Skeletal muscle tissue (tissue), 4 donors: ENCODE results near the gene MYCL. TPM values are rescaled to one million over a fixed set of nuclear protein-coding genes. Genes with fewer than 3 reads are reported as not detected.
"Not testable (repeated sequence)": the region's sequence is repeated elsewhere in the genome, so short reads cannot be mapped to it uniquely, and the experiment has no call there.

Source experiments
- H3K27ac ChIP-seq: one replicate; pipeline ENCODE4 v1.7.0; 2013; ENCODE audit warnings: mild to moderate bottlenecking, low read depth, low read length, inconsistent platforms
- H3K27me3 ChIP-seq, 3 donors: one replicate each; pipeline ENCODE4 v1.7.0; 2013; ENCODE audit warnings: low read length in 3 of 3; ENCODE audit not compliant: control insufficient read depth in 3 of 3, insufficient read depth in 3 of 3
- H3K36me3 ChIP-seq, 3 donors: one replicate each; pipeline ENCODE4 v1.7.0; 2013; ENCODE audit warnings: low read length in 3 of 3; ENCODE audit not compliant: control insufficient read depth in 3 of 3, insufficient read depth in 3 of 3
- H3K4me1 ChIP-seq, 3 donors: one replicate each; pipeline ENCODE4 v1.7.0; 2013; ENCODE audit warnings: low read length in 3 of 3, mild to moderate bottlenecking in 3 of 3; ENCODE audit not compliant: control insufficient read depth in 3 of 3, insufficient read depth in 3 of 3
- H3K4me3 ChIP-seq, 3 donors: one replicate each; pipeline ENCODE4 v1.7.0; 2013; ENCODE audit warnings: low read length in 3 of 3
- H3K9ac ChIP-seq, 3 donors: one replicate each; pipeline ENCODE4 v1.7.0; 2013; ENCODE audit warnings: low read length in 3 of 3, mild to moderate bottlenecking in 3 of 3, moderate library complexity in 2 of 3, low read depth in 1 of 3
- H3K9me3 ChIP-seq, 3 donors: one replicate each; pipeline ENCODE4 v1.7.0; 2013; ENCODE audit warnings: low read length in 3 of 3; ENCODE audit not compliant: control insufficient read depth in 3 of 3
- total RNA-seq: library from RNA; depleted of rRNA; stranded (reverse); fragments of >200 nt; gene quantifications from one replicate; pipeline ENCODE4 v1.2.3, GENCODE V29; 2014
- donor health status: Osteomylitis.

Gene MYCL
- total RNA-seq, 1 donor from 2014 or later = 1.0 TPM

DNA sequence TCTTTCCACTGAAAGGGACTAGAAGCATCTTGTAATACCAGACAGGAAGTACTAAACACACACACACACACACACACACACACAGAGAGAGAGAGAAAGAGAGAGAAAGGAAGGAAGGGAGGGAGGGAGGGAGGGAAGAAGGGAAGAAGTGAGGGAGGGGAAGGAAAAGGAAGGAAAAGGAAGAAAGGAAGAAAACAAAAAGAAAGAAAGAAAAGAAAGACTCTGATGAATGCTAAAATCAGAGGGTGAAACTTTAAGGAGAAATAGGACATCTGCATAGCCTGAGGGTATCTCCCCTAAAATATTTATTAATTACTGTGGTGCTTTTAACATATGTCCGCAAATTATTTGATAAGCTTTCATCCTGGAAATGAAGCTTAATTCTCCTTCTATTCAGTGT, 29.0 kb downstream of the MYCL start:
- peaks cover 0 to 7% (median 0%) of the 10 kb centered on the region in 3 donors for H3K4me1 ChIP-seq

GRCh38 chr1:39871796-39872195, 29.9 kb downstream of the MYCL start:
- H3K9me3 ChIP-seq = no peaks in the 10 kb centered on the region
- H3K27me3 ChIP-seq = no peaks in the 10 kb centered on the region
- H3K27ac ChIP-seq = no peak overlapping the region
- H3K4me3 ChIP-seq = no peak overlapping the region
- H3K9ac ChIP-seq = no peak overlapping the region
- peaks cover 0 to 4% (median 0%) of the 10 kb centered on the region in 3 donors for H3K4me1 ChIP-seq
- H3K36me3 ChIP-seq = no peaks in the 10 kb centered on the region

More for the DNA sequence above, 29.0 kb downstream of the MYCL start:
- no peak overlapping the region for H3K27ac ChIP-seq
- no peak overlapping the region for H3K4me3 ChIP-seq
- H3K36me3 ChIP-seq = no peaks in the 10 kb centered on the region
- H3K9ac ChIP-seq = no peak overlapping the region
- H3K9me3 ChIP-seq = no peaks in the 10 kb centered on the region
- H3K27me3 ChIP-seq = no peaks in the 10 kb centered on the region

DNA sequence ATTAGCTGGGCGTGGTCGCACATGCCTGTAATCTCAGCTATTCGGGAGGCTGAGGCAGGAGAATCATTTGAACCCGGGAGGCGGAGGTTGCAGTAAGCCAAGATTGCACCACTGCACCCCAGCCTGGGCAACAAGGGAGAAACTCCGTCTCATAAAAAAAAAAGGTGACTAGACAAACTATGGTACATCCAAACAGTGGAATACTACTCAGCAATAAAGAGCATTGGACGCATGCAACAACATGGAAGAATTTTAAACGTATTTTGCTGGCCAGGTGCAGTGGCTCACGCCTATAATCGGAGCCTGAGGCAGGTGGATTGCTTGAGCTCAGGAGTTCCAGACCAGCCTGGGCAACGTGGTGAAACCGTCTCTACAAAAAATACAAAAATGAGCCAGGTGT, 30.7 kb downstream of the MYCL start:
- not testable (repeated sequence) for H3K27me3 ChIP-seq, H3K4me3 ChIP-seq, H3K27ac ChIP-seq, H3K9me3 ChIP-seq, H3K4me1 ChIP-seq, H3K9ac ChIP-seq, H3K36me3 ChIP-seq

DNA sequence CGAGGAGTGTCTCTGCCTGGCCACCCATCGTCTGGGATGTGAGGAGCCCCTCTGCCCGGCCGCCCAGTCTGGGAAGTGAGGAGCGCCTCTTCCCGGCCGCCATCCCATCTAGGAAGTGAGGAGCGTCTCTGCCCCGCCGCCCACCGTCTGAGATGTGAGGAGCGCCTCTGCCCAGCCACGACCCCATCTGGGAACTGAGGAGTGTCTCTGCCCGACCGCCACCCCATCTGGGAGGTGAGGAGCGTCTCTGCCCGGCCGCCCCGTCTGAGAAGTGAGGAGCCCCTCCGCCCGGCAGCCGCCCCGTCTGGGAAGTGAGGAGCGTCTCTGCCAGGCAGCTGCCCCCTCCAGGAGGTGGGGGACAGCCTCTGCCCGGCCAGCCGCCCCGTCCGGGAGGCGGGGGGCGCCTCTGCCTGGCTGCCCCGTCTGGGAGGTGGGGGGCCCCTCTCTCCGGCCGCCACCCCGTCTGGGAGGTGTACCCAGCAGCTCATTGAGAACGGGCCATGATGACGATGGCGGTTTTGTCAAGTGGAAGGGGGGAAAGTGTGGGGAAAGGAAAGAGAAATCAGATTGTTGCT, 32.1 kb downstream of the MYCL start:
- H3K4me3 ChIP-seq, H3K9ac ChIP-seq, H3K9me3 ChIP-seq, H3K27ac ChIP-seq, H3K4me1 ChIP-seq, H3K27me3 ChIP-seq, H3K36me3 ChIP-seq: not testable (repeated sequence)

GRCh38 chr1:39866767-39867166, 35.0 kb downstream of the MYCL start:
- Histone ChIP-seq H3K9ac (no peak overlapping the region), H3K4me1 (no peaks in the 10 kb centered on the region), H3K27ac (no peak overlapping the region), H3K36me3 (no peaks in the 10 kb centered on the region), H3K9me3 (no peaks in the 10 kb centered on the region), H3K4me3 (no peak overlapping the region), H3K27me3 (no peaks in the 10 kb centered on the region)

GRCh38 chr1:39865762-39866161, 36.0 kb downstream of the MYCL start:
- no peak overlapping the region for H3K4me3 ChIP-seq
- H3K4me1 ChIP-seq = no peaks in the 10 kb centered on the region
- H3K9me3 ChIP-seq = no peaks in the 10 kb centered on the region
- no peak overlapping the region for H3K9ac ChIP-seq
- no peaks in the 10 kb centered on the region for H3K36me3 ChIP-seq
- no peaks in the 10 kb centered on the region for H3K27me3 ChIP-seq
- H3K27ac ChIP-seq = no peak overlapping the region

- no peak overlapping the region for H3K27ac ChIP-seq
- H3K4me1 ChIP-seq = no peaks in the 10 kb centered on the region
- H3K36me3 ChIP-seq = no peaks in the 10 kb centered on the region
- H3K27me3 ChIP-seq = no peaks in the 10 kb centered on the region
- no peak overlapping the region for H3K9ac ChIP-seq
- no peak overlapping the region for H3K4me3 ChIP-seq
- no peaks in the 10 kb centered on the region for H3K9me3 ChIP-seq
Observed at GRCh38 chr1:39863177-39863576, 38.5 kb downstream of the MYCL start.

GRCh38 chr1:39861003-39861402, 40.7 kb downstream of the MYCL start:
- H3K4me1 ChIP-seq = no peaks in the 10 kb centered on the region
- H3K27me3 ChIP-seq = no peaks in the 10 kb centered on the region
- H3K27ac ChIP-seq = no peak overlapping the region
- no peak overlapping the region for H3K4me3 ChIP-seq
- H3K36me3 ChIP-seq = no peaks in the 10 kb centered on the region
- H3K9me3 ChIP-seq = no peaks in the 10 kb centered on the region
- H3K9ac ChIP-seq = no peak overlapping the region

DNA sequence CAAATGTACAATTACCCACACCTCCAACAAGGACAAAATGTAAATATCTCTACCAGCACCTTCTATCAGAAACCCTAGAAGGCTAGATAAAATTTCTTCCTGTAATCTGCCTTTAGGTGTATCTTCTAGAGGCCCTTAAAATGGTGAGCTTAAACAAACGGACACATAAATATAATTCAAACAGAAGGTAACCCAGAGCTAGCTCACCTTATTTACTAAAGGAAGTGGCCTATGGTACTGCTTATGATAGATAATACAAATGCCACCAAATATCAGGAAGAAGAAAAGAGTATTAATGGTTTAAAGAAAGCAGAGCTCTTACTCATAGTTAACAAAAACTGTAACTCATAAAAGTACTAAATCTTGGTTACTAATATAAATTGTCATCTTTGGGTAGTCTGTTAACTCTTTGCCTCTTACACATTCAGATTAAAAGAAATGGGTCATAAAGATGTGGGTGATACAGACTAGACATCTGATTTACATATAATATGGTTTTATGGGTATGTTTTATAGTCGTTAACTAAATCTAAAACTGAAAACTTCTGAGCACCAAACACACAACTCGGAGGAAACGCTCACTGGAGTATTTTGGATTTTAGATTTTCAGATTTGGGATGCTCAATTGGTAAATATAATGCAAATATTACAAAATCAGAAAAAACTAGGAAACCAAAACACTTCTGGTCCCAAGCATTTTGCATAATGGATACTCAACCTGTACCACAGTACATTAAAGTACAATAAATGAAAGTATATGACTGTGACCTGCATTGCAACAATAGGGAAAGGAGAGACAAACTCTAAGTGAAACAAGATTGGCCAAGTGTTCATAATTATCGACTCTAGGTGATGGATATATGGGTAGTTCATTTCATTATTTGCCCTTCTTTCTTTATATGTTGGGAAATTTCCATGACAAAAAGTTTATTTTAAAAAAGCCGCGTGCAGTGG, 41.6 kb downstream of the MYCL start:
- Histone ChIP-seq H3K4me1 (no peaks in the 10 kb centered on the region), H3K27me3 (no peaks in the 10 kb centered on the region), H3K9ac (no peak overlapping the region)

DNA sequence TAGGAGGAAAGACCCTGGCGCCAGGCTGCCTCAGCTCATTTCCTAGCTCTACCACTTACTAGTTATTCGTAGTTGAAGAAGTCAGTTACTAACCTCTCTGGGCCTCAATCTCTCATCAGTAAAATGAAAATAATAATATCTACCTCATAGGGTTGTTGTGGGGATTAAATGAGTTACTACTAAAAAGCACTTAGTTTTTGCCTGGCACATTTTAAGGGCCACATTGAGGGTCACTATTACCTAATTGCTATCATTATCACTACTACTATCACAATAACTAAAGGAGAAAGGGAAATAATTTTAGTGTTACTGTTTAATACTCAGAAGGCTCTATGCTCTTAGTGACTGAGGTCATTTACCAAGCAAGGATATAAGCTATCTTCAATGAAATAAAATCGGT, 43.4 kb downstream of the MYCL start:
- Histone ChIP-seq H3K36me3 (peaks cover 0 to 12% (median 0%) of the 10 kb centered on the region in 3 donors), H3K4me1 (no peaks in the 10 kb centered on the region), H3K4me3 (no peak overlapping the region), H3K27me3 (no peaks in the 10 kb centered on the region), H3K27ac (no peak overlapping the region), H3K9me3 (no peaks in the 10 kb centered on the region), H3K9ac (no peak overlapping the region)

More for the DNA sequence above, 41.6 kb downstream of the MYCL start:
- Histone ChIP-seq H3K4me3 (no peak overlapping the region), H3K27ac (no peak overlapping the region), H3K9me3 (no peaks in the 10 kb centered on the region), H3K36me3 (peaks cover 0 to 3% (median 0%) of the 10 kb centered on the region in 3 donors)
